RPMI7951 (cell line): ENCODE data around the gene DMKN. TPM values are rescaled to one million over a fixed set of nuclear protein-coding genes. Genes with fewer than 3 reads are reported as not detected.

Experiments used
- DNase-seq: peaks from one replicate; pipeline ENCODE4 v3.0.0-alpha.2; 2012; ENCODE audit warnings: low read depth
- total RNA-seq: library from RNA; depleted of rRNA; stranded (reverse); fragments of >200 nt; shearing (Covaris generic); gene quantifications from 2 replicates; pipeline ENCODE4 v1.2.3, GENCODE V29; 2014

Gene DMKN
- total RNA-seq, 1 experiment from 2014 or later: not detected

DNA sequence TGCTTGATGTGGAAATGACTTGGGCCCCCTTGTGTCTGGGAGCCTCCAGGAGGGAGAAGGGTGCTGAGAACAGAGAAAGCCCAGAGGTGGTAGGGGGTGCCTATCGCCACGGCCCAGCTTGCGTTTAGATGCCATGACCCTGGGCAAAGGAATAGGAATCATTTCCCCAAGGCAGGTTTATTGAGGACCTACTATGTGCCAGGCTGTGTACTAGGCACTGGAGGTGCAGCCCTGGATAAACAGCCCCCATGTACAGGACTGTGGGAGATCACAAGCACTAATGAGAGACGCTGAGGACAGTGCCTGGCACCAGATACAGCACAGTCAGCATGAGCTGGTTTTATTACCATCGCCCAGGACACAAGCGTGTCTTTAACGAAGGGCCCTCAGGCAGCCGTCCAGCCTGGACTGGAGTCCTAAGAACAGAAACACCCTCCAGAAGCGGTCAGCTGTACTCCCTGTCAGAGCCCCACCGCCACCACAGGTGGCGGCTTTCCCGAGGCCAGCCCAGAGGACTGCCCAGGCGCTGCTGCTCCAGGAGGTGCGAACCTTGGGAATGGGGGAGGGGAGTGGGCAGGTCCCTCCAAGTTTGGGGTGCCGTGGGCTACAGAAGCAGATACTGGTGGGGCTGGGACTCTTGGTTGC is 36.6 kb upstream of the DMKN start:
- no peak for DNase-seq

DNA sequence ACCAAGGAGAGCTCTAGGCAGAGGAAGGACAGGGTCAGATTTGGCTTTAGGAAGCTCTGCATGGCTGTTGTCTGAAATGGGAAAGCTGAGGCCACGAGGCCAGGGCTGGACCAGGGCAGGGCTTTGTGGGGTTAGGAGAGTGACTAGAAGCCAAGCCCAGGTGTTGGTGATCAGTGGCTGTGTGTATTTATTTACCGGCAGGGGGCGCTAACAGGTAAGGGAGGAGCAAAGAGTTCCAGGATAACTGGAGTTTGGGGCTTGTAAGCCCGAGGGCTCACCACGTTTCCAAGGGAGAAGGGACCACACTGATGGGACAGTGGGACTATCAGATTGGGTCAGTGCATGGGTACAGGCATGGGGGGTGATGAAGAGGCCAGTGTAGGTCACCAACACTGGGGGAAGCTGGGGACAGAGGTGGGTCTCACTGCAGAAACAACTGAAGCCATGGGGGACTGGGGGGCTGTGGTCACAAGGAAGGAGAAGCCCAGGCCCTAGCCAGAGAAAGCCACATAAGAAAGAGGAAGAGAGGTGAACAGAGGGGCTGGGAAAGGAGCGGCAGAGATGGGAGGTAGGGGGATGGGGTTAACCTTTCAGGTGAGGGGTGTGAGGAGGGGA is 35.8 kb upstream of the DMKN start:
- peak; percentile 68 for DNase-seq

DNA sequence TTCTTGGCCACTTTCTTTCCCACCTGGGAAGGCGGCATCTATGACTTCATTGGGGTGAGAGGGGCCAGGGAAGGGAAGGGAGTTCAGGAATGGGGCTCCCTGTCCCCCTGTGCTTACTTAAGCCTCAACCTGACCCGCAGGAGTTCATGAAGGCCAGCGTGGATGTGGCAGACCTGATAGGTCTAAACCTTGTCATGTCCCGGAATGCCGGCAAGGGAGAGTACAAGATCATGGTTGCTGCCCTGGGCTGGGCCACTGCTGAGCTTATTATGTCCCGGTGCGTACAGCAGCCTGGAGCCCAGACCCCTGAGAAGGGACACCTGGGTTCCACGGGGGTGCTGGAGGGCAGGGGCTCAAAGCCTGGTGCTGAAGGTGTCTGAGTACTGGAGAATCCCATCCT is 33.1 kb upstream of the DMKN start:
- no peak for DNase-seq

DNA sequence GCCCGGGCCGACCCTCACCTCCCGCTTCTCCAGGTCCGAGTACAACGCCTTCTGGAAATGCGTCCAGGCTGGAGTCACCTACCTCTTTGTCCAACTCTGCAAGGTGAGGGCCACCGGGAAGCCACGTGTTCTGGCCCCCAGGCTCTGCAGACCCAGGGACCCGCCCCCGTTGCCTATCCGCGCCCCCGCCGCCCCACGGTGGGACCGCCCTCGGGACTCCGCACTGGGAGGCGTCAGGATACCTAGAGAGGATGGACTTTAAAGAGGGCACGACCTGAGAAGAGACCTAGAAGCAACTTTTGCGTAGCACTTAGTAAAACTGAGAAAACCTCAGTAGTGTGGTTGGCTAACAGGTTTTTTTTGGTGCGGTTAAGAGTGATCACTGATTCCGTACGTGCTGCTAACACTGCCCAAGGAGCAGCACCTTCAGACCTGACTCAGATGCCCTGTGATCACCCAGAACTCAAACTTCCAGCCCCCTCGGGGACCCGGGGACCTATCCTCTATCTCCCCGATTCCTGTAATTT is 32.5 kb upstream of the DMKN start:
- DNase-seq: peak; percentile 35

DNA sequence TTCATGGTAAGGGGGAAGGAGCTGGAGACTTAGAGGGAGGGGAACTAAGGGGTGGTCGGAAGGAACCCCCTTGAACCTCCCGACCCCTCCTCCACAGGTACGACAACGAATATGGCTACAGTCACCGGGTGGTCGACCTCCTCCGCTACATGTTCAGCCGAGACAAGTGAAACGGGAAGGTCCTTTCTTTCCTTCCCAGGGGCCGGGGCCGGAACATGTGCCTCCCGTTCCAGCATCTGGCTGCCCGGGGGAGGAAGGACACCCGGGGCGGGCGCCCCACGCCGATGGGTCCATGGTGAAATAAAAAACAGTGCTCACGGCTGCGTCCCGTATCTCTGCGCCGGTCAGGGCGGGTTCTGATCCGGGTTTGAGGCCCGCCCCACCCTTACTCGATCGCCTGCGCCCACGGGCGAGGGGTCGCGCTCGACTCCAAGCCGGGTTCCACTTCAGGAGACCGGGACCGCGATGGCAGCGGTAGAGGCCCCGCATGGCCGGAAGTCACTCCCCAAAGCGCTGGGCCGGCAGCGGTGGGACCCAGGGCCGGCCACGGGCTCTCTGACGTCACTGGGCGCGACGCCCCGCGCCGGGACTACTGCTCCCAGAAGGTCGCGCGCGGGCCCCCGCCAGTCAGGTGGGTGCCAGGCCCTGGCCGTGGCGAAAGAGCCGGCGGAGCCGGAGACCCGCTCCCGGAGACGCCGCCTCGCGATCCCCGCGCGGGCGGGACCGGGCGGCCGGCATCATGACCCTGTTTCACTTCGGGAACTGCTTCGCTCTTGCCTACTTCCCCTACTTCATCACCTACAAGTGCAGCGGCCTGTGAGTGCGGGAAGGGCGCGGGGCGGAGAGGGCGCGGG is 31.8 kb upstream of the DMKN start, which contains the start of gene TMEM147:
TSS of gene TMEM147 (plus strand) at position 626 of the 854 bp plus-strand sequence. CDS start at position 740, 114 bp downstream.
- DNase-seq: peak; percentile 85

DNA sequence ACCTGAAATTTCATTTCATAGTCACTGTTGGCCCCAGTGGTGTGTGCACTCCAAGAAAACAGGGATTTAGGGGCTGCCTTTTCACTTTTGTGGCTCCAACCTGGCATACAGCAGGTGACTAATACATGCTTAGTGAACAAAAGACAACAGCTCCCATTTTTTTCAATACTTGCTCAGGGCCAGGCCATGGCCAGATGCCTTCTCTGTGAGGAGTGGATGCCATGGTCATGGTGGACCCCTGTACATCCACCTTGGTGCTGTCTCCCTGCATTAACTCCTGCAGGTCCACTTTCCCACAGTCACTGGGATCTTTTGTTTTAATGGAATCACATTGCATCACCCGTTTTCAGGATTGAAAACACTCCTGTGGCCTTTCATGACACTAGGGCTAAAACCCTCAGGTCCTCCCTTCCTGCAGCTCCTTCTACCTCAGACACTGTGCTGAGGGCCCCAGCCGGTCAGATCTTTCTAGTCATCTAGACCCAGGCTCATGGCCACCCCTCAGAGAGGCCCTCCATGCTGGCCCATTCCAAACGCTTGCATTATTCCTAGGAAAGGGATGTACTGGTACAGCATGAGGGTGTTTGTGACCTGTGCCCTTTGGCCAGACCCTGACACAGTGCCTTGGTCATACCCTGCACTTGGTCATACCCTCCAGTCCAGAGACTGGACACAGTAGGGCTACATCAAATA is 30.8 kb upstream of the DMKN start:
- DNase-seq: no peak

DNA sequence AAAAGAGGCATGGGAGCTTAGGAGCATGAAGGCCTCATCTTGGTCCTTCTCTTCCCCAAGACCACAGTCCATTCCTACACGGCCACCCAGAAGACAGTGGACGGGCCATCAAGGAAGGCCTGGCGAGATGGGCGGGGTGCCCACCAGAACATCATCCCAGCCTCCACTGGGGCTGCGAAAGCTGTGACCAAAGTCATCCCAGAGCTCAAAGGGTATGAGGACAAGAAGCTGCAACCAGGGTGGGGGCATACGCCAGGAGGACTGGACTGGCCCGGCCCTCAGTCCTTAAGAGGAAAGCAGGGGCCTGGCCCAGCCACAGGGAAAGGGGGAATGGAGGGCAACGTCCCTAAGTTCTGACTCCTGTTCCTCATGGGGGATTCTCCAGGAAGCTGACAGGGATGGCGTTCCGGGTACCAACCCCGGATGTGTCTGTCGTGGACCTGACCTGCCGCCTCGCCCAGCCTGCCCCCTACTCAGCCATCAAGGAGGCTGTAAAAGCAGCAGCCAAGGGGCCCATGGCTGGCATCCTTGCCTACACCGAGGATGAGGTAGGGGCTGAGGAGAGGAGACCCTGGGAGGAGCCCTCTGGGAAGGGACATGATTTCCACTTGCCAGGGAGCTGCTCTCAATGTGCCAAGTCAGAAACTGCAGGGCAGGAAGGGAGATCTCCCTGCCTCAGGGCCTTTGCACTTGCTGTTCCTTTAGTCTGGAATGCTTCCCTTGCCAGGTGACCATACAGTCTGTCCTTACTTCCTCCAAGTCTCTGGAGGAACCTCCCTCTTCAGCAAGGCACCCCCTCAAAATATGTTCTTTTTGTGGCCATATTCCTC is 30.0 kb upstream of the DMKN start:
- no peak for DNase-seq

DNA sequence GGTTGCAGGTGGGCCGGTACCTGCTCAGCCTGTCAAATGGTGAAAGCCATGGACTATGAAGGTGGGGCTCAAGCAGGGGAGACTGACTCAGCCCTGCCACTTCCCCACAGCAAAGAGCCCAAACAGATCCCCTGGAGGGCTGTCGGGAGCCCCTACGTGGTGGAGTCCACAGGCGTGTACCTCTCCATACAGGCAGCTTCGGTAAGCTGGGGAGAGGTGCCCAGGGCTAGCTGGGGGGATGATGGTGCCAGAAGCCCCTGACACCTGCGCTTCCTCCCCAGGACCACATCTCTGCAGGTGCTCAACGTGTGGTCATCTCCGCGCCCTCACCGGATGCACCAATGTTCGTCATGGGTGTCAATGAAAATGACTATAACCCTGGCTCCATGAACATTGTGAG is 28.8 kb upstream of the DMKN start:
- DNase-seq: no peak

DNA sequence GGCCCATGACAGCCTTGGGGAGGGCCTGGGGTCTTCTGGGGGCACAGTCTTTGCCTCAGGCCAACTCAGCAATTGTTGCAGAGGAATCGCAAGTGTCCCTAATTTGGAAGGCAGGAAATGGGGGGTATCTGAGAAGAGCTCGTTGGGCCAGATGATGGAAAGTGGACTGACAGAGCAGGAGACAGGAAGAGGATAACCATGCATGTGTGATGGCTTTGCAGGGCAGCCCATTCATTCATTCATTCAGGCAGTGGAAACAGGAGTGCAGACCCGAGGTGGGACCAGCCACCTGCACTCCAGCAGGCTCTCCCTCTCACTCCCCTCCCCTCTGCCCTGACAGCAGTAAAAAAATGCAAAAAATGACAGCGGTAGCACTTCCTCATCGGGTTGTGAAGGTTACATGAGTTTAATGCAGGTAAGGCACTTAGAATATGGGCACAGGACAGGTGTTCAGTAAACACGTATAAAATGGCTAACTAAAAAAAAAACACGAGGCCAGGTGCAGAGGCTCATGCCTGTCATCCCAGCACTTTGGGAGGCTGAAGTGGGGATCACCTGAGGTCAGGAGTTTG is 27.0 kb upstream of the DMKN start:
- DNase-seq: no peak

DNA sequence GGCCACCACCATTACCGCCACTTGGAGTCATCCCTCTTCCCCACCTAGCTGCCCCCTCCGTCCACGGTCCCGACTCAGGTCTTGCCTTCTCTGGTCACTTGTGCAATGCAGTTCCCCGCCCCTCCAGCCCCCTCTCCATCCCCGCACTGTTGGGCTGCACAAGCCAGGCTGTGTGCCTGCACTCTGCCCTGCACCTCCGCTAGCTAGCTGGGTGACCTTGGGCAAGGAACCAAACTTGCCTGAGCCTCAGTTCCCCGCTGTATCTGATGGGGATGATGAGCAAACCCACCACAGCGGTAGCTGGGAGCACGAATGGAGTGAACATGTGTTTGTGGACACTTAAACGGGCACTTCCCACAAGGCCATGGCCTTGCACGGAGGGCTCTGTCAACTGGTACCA is 26.4 kb upstream of the DMKN start:
- DNase-seq: no peak

DNA sequence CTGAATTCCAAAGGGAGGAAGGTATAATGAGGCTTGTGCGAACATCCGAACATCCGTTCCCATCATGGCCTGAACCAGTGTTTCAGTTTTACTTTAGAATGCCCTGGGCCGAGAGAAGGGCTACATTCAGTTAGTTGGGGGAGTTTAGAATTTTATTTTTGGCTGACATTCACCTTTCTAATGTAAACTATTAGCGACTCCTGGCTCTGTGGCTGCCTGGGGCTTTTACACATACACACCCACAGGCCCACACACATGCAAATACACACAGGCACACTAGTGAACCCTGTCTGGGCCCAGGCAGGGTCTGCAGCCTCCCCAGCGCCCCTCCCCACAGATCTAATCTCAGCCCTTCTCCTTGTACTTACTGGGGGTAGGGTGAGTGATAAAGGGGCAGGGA is 25.9 kb upstream of the DMKN start:
- DNase-seq: no peak

DNA sequence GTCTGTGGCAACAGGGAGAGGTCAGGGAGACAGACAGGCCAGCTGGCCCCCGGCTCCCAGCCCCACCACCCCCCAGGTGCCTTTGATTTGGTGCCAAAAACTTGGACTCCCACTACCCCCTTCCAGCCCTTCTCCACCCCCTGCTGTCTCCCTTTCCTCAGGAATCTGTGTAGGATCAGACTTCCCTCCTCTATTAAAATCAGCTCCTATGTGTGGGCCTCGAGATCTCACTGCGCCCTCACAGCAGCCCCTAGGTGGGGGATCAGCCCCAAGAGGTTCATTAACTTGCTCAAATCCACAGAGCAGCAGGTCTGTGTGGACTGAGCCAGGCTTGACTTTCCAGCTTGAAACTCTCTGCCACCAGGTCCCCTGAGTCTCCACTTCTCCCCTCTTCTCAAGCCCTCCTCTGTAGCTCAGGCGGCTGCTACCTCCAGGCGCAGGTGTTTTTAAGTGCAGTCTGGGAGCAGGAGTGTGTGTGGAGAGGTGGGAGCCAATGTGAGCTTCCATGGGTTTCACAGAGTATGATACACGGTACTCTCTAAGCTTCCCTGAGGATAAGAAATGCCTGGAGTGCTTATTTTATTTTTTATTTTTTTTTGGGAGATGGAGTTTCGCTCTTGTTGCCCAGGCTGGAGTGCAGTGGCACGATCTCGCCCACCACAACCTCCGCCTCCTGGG is 21.5 kb upstream of the DMKN start:
- no peak for DNase-seq

DNA sequence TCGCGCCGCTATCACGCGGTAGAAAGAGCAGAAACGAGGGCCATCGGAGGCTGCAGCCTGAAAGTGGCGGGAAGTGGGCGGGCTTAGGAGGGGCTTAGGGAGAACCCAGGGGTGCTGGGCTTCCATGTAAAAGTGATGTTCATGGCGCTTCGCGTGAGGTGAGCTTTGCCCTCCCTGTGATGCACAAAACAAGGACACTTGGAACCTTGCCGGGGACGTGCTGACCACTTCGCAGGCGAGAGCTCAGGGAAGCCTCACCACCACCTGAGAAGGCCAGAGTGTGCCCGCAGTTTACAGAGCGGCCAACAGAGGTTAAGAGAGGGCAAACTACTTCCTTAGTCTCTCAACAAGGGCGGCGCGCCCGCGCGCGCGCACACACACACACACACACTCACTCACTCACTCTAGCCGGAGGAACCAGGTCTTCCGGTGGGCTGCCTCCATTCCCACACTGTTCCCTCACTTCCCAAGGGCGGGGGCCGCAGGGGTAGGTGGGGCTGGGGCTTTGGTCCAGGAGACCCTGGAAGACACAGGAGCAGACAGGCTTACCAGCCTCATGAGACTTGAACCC is 20.5 kb upstream of the DMKN start:
- DNase-seq: no peak

DNA sequence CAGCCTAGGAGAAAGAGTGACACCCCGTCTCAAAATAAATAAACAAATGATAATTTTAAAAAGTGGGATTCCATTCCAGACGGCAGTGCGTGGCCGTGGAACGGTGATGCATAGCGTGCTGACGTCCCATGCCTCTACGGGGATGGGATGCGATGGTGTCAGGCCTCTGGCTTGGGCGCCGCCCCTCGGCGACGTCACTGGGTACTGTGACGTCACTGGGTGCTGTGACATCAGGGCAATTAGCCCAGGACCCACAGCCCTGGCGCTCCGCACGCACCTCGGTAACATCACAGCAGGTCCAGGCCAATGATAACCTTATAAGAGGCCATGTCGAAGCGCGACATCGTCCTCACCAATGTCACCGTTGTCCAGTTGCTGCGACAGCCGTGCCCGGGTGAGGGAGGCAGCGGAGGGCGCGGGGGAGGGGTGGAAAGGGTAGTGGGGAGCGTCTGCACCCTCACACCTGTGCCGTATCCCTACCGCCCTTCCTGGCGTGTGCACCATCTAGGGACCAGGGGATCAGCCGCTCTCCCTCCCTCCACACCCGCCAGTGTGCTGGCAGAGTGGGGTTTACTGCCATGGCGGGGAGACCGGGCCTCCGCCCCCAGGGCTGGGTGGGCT is 19.9 kb upstream of the DMKN start, which contains the start of gene GAPDHS:
TSS of gene GAPDHS (plus strand) at position 256 of the 621 bp plus-strand sequence. CDS start at position 328, 72 bp downstream.
- no peak for DNase-seq

DNA sequence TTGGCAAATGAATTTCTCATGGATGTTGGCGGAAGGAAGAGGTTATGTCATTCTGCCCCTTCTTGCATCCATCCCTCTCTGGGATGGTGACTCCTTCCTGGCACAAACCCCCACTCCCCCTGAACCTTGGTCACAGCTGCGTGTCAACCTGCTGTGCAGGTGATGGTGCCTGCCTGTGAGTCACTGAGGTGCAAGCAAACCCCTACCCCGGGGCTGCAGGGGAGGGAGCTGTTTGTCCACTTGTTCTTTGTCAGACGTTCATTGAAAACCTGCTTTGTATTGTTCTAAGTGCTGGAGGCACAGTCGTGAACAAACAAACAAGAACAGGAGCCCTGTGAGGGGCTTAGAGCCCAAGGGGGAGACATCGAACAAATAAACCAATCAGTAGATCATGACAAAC is 17.8 kb upstream of the DMKN start:
- DNase-seq: no peak

DNA sequence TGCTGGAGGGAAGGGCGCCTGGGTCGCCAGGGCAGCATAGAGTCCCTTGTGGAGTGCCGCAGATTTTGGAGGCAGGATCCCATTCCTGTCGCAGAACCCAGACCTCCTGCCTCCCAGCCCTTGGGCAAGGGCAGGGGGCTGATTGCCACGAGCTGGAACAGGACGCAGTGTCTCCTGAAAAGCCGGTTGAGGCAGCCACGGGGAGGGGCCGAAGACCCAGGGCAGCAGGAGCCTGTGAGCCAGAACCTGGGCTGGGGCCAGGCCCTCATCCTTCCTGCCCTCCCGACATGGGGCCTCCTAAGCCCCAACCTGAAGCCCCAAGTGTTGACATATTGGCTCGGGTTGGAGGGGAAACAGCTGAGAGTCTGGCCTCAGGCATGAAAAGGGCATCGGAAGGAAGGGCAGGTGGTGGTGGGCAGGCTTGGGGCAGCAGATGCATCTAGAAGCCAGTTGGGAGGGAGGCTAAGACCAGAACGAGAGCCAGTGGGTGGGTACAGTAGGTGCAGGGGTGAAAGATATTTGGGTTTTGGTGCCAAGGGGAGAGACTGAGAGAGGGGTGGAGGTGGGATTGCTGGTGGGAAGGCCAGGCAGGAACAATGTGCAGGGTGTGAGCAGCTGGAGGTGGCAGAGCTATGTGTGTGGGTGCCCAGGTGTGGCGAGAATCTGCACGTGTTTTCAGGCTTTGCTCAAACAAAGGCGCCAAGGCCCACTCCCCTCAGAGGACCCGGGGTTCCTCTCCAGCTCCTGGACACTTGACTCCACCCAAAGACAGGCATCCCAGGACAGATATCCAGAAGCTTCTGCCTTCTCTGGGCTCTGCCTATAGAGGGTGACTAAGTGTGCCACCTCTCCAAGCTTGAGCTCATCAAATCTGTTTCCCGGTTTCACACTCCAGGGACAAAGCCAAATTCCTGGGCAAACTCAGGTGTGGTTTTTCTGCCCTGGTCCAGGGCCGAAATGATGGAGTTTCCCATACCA is 16.1 kb upstream of the DMKN start:
- DNase-seq: no peak

DNA sequence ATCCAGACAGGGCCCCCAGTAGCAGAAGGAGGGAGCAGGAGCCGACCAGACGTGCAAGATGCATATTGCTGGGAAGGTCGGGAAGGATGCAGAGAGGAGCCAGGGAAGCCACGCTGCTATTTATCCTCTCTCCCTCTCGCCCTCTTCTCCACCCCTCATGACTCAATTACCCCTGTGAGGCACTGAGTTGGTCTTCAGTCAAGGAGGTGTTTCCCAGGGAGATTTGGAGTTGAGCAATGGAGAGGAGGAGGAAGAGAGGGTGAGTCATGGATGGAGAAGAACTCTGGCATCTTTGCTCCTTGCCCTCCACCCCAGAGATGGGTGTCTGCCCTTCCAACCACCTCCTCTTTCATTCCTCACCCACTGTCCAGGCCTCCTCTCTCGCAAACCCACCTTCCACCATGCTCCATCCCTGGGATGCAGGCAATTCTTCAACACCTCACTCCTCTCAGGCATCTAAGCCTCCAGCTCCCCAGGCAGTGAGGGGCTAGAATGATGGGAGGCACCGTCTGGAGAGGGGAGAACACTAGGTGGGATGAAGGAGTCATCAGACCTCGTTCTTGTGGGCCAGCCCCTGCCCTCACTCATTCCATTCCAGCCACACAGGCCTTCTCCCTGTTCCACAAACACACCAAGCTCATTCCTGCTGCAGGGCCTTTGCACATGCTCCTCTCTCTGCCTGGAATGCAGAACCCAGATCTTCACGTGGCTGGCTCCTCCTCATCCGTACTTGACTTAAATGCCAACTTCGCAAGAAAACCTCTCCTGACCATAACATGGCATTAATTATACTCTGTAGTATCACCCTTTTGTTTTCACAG is 15.0 kb upstream of the DMKN start, which contains the start of gene SBSN:
TSS of gene SBSN (minus strand) at position 94 of the 821 bp plus-strand sequence. CDS start at position 64, 30 bp downstream.
- peak; percentile 21 for DNase-seq
